NCI-H146 treated with DMSO at 0.1 percent for 48 hours (cell line): ENCODE data around the gene LBR.

Source experiments
- DNase-seq: peaks from one replicate; lab custom pipeline; 2025; ENCODE audit not compliant: unreplicated experiment; lab: John Stamatoyannopoulos, UW

Gene LBR

DNA sequence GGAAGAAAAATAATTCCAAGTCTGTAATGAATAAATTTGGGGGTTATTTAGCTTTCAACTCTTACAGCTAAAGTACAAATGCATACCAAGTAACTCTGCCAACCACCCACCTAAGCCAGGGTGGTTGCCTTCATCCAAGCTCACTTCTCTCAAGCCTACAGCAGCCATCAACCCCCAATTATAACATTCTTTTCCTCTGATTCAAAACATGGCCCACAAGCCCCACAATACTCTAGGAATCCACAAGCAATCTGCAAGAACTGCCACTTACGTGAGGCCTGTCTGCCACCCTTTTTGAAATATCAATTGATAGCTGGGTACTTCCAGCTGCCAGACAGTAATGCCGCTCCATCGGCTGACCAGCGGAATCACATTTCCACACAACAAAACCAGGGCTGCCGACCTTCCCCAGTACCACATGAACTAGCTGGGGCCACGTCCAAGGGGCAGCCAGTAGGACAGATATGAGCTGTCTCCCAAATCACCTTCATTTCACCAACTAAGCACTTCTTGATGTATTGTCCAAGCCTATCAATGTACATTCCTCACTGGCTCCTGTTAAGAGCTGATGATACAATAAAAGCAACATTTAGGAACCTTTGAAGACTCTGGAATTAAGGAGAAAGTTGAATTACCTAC is 3.2 kb downstream of the LBR start:
- DNase-seq = no peak

DNA sequence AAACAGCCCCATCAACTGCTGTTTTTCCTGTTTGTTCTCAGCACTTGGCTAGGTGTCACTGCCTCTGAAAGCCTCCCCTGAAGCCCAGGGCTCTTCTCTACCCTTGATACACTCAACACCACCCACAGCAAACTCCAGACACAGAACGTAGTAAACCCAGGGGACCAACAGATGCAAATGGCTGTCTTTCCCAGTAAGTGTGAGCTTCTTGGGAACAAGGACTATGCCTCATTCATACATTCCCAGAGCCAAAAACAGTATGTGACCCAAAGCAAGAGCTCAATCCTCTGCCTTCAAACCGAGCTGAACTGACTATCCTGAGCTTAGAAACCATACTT is 4.4 kb downstream of the LBR start:
- DNase-seq = no peak

DNA sequence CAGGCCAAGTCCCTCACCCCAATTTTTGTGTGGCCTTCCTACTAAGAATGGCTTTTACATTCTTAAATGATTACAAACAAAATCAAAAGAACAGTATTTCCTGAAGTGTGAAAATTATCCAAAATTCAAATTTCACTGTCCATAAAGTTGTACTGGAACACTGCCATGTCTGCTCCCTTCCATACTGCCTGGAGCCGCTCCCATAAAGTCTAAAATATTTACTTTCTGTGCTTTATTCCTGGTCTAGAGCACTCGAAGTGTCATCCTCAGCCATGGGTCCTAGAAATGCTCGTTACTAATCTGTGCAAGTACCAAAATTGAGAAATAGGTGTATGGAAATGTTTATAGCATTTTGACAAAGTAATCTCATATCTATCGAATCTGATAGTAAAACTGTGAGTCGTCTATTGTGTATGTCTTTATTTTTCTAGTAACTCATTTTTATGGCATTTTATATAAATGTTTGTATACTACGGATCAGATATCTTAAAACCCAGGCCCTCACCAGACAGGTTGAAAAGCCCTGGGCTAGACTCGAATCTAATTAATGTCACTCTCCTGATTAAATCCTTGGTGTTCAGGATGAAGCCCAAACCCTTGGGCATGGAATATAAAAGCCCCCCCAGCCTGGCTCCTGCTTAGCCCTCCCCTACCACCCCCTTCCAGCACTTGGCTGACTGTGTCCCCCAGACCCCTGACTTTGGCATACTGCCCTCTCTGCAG is 4.9 kb downstream of the LBR start:
- DNase-seq = no peak

DNA sequence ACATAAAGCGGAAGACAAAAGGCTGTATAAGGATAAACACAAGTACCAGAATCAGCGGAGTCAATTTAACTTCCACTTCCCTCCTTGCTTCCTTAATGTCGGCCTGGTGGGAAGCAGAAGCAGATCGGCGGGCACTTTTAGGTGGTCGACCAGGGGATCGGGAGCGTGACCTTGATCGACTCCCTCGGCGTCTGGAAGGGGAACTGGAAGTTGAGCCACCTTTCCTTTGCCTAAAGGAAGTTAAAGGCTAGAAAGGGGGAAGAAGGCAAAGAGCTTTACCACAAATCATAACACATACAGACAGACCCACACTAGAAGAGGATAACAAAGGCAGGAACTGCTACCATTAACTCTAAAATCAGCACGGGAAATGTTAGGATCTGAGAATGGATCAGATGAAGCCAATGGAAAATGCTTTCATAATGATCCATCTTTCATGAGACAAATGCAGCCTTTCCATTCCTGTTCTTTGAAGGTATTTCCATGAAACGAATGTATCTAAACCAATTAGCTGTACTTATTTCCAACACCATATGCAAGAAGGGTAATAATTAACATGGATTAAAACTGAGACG is 5.7 kb downstream of the LBR start:
- DNase-seq = no peak

DNA sequence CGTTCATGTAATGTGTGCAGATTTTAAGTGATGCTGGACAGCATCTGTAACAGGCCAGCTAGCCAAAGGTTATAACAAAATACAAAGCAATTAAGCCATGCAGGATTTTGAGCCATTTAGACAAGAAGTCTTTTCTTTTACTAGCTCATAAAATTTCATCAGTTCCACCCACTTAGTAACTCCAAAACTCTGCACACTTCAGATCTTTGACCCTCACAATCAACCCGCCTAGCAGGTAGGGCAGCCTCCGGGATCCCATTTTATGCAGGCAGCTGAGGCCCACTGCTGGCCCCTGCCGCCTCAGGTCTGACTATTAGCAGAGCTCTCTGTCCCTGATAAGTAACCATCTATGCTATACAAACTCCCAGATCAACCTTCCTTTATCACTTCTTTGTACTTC is 9.2 kb downstream of the LBR start:
- DNase-seq = no peak

DNA sequence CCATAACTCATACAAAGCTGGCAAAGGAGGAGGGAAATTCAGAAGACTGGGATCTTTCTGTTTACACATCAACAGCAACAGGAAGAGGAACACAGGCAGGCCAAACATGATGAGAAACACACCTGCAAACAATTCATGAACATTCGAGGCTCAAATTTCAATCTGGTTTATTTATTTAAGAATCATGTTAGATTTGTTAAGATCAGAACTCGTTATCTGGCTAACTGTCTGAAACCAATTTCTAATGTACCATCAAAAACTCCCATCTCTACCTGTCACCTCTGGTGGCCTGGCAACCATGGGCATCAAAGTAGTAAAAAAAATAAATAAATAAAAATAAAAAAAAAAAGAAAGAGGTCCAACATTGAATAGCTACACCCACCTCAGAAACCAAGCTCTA is 9.8 kb downstream of the LBR start:
- DNase-seq = no peak

DNA sequence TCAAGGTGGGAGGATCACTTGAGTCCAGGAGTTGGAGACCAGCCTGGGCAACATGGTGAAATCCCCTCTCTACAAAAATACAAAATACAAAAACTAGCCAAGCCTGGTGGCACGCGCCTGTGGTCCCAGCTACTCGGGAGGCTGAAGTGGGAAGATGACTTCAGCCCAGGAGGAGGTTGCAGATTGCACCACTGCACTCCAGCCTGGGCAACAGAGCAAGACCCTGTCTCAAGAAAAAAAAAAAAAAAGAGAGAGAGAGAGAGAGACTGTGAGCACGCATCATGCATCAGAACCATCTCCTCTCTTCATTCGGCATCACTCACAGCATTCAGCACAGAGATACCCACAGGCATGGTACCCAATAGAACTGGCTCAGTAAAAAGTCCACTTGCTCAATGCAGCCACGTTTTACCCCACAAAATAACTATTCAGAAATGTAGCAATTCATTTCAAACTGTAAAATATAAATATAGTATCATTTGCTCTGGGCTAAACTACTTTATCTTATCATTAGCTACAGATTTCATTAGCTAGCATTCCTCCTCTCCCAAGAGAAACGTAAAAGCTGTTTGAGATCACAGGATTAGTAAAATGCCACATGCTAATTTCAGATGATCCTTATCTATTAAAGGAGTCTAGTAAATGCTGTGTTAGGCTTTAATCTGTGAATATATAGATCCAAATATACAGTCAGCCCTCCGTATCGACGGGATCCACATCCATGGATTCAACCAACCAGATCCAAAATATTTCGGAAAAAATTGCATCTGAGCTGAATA is 11.7 kb downstream of the LBR start:
- DNase-seq = no peak

GRCh38 chr1:225415307-225415706 is 12.5 kb downstream of the LBR start:
- no peak for DNase-seq

DNA sequence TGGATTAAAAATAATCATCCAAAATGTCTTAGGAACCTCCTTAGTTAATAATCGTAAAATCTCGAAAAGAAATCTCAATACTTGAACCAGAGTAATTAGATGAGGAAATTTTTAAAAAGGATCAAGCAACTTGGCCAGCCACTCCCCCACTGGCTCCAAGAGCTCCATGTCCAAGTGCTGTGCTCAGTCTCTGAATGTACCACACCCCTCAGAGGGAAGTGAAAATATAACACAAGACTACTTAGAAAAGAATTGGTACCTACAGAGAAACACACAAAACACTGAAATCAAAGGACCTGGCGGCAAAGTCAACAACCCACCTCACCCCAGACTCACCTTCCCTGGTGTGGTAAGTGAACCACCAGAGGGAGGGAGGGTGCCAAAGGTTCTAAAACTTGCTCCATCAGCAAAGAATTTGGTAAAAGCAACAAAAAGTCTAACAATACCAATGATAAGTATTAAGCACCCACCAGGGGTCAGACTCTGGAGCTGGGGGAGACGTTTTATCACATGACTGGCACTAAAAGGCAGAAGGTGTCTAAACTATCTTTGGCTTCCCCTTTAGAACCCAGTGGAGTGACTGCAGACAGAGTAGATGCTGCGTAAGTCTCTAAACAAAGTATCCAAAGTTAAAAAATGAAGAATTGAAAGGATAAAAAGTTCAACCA is 14.0 kb downstream of the LBR start:
- DNase-seq = no peak

GRCh38 chr1:225412803-225413351 is 15.0 kb downstream of the LBR start:
- no peak for DNase-seq

GRCh38 chr1:225412321-225412720 is 15.5 kb downstream of the LBR start:
- no peak for DNase-seq

DNA sequence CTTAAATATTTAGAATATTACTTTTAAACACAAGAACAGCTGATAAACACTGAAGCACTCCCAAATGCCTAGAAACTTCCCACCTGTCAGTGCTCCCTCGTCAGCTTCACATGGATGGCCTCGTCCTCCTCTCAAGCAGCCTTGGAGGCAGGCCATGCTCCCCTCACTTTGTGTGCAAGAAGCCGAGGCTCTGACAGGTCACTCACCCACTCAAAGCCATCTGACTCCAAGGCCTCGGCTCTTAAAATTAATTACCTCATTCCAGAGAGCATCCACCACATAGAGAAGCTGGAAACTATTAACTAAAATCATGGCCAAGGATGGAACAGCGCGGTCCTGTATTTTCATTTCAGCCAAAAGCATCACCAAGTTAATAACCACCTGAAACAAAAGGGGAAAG is 17.8 kb downstream of the LBR start:
- no peak for DNase-seq

GRCh38 chr1:225409051-225409450 is 18.8 kb downstream of the LBR start:
- DNase-seq = no peak

DNA sequence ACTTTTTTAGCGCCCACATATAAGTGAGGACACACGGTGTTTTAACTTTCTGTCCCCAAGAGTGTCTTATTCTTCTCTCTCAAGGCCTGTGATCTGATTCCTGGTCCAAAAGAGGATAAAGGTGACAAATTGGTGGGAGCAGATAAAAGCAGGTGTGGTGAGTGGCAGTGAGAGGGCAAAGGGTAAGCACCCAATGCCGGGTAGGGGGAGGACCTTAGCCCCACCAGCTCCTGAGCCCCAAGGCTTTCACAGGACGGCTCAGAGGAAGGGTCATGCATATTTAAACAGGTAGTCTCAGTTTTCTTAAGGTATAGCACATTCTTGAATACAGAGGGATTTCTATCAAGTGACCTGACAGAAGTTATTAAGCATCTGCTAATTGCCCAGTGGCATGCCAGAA is 19.6 kb downstream of the LBR start:
- DNase-seq = no peak

GRCh38 chr1:225407755-225408154 is 20.1 kb downstream of the LBR start:
- no peak for DNase-seq

- no peak for DNase-seq
These were observed 20.7 kb downstream of the LBR start for GRCh38 chr1:225406976-225407725.

- no peak for DNase-seq
These were observed 26.9 kb downstream of the LBR start for GRCh38 chr1:225400968-225401367.

DNA sequence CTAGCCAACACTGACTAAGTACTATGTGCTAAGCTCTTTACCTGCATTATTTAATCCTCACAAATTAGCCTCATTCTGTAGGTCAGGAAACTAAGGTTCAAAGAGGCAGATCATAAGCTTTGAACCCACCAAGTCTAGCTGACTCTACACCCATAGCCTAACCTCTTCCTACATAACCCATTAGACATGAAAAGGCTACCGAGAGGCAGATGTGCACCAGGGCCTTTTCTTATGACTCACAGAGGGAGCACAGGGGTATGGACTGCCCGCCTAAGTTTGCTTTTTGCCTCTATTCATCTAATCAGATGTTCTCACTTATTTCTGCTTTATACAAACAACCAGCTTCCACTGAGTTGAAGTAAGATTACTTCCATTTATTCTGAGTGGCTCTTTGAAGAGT is 31.5 kb downstream of the LBR start:
- DNase-seq = no peak

GRCh38 chr1:225389843-225390242 is 38.0 kb downstream of the LBR start:
- DNase-seq = no peak

- no peak for DNase-seq
These were observed 39.5 kb downstream of the LBR start for GRCh38 chr1:225388372-225388771.
